HG03439 (cell line): Measurements from ENCODE around the gene GCNT1.
A peak's percentile ranks its signal among the peaks of the same experiment; 100 is the strongest.
"Not testable (repeated sequence)": the region's sequence is repeated elsewhere in the genome, so short reads cannot be mapped to it uniquely, and the experiment has no call there.

Source experiments
- ATAC-seq: cut with Tn5 transposase; IDR thresholded peaks from one replicate; pipeline ENCODE4 v1.9.1; 2021; ENCODE audit warnings: mild to moderate bottlenecking, moderate library complexity; ENCODE audit not compliant: unreplicated experiment

Gene GCNT1

GRCh38 chr9:76458903-76459693, at the start of gene GCNT1:
TSS of gene GCNT1 (plus strand) at chr9:76459182. CDS start at chr9:76502382, 43,200 bp downstream.
- peak; percentile 95 for ATAC-seq

GRCh38 chr9:76412638-76413037, 46.3 kb upstream of the GCNT1 start:
- no peak for ATAC-seq

GRCh38 chr9:76413658-76414057, 45.3 kb upstream of the GCNT1 start:
- ATAC-seq: no peak

- no peak for ATAC-seq
Observed at GRCh38 chr9:76414661-76415060, 44.3 kb upstream of the GCNT1 start.

GRCh38 chr9:76415154-76415553, 43.8 kb upstream of the GCNT1 start:
- no peak for ATAC-seq

- ATAC-seq: no peak
Observed at GRCh38 chr9:76415731-76416130, 43.3 kb upstream of the GCNT1 start.

GRCh38 chr9:76417394-76417793, 41.6 kb upstream of the GCNT1 start:
- ATAC-seq: no peak

- ATAC-seq: no peak
Observed at GRCh38 chr9:76419782-76420380, 39.1 kb upstream of the GCNT1 start.

- ATAC-seq: no peak
Observed at GRCh38 chr9:76423216-76424177, 35.5 kb upstream of the GCNT1 start.

- ATAC-seq: no peak
Observed at GRCh38 chr9:76424491-76424890, 34.5 kb upstream of the GCNT1 start.

- ATAC-seq: no peak
Observed at GRCh38 chr9:76425677-76426453, 33.1 kb upstream of the GCNT1 start.

GRCh38 chr9:76426807-76427419, 32.1 kb upstream of the GCNT1 start:
- no peak for ATAC-seq

- ATAC-seq: no peak
Observed at GRCh38 chr9:76431601-76432000, 27.4 kb upstream of the GCNT1 start.

GRCh38 chr9:76433406-76433805, 25.6 kb upstream of the GCNT1 start:
- no peak for ATAC-seq

- ATAC-seq: no peak
Observed at GRCh38 chr9:76433836-76434235, 25.1 kb upstream of the GCNT1 start.

- not testable (repeated sequence) for ATAC-seq
Observed at GRCh38 chr9:76434897-76435296, 24.1 kb upstream of the GCNT1 start.

- not testable (repeated sequence) for ATAC-seq
Observed at GRCh38 chr9:76437017-76437699, 21.8 kb upstream of the GCNT1 start.

- peak; percentile 73 for ATAC-seq
Observed at GRCh38 chr9:76438841-76439588, 20.0 kb upstream of the GCNT1 start.
